Cardiac fibroblast (primary cell): ENCODE results near the gene FAM184B.
"Not testable (repeated sequence)": the region's sequence is repeated elsewhere in the genome, so short reads cannot be mapped to it uniquely, and the experiment has no call there.

ENCODE experiments used
- DNase-seq, 2 donors: peaks; one replicate each; pipeline versions ENCODE4 v3.0.0 to v3.0.0-alpha.2; 2010; ENCODE audit warnings: low read depth in 2 of 2
- H3K4me3 ChIP-seq, 2 donors: replicated peaks in 1 of 2; 1 replicate in 1 of 2; 2 replicates in 1 of 2; pipeline ENCODE4 v1.5.1; 2011; ENCODE audit warnings: low read depth in 2 of 2, low read length in 2 of 2, mild to moderate bottlenecking in 2 of 2, moderate library complexity in 1 of 2
- CTCF ChIP-seq: IDR thresholded peaks from one replicate; pipeline ENCODE4 v1.5.1; 2011; ENCODE audit warnings: low read depth, mild to moderate bottlenecking, low read length, inconsistent platforms

Gene FAM184B

GRCh38 chr4:17665852-17666251, 115.6 kb downstream of the FAM184B start:
- DNase-seq, result no peak
- no peak overlapping the region for H3K4me3 ChIP-seq
- no peak for TF ChIP-seq CTCF

- H3K4me3 ChIP-seq, result no peak overlapping the region
- DNase-seq, result no peak
- TF ChIP-seq CTCF, result no peak
Observed at GRCh38 chr4:17665346-17665745, 116.1 kb downstream of the FAM184B start.

- peak in 1 of 2 donors; percentile 11 for DNase-seq
- no peak for TF ChIP-seq CTCF
- no peak overlapping the region for H3K4me3 ChIP-seq
Observed at GRCh38 chr4:17664755-17665154, 116.7 kb downstream of the FAM184B start.

GRCh38 chr4:17662694-17663093, 118.7 kb downstream of the FAM184B start:
- H3K4me3 ChIP-seq, result no peak overlapping the region
- DNase-seq, result peak in 1 of 2 donors; percentile 47
- no peak for TF ChIP-seq CTCF

- H3K4me3 ChIP-seq, DNase-seq: not testable (repeated sequence)
Observed at GRCh38 chr4:17659196-17659595, 122.2 kb downstream of the FAM184B start.

- H3K4me3 ChIP-seq, result no peak overlapping the region
- TF ChIP-seq CTCF, result no peak
- no peak for DNase-seq
Observed at GRCh38 chr4:17657849-17658248, 123.6 kb downstream of the FAM184B start.

GRCh38 chr4:17657090-17657489, 124.3 kb downstream of the FAM184B start:
- no peak for TF ChIP-seq CTCF
- no peak for DNase-seq
- no peak overlapping the region for H3K4me3 ChIP-seq
